Activated naive CD4-positive, alpha-beta T cell treated with anti-CD3 and anti-CD28 coated beads for 36 hours (primary cell): ENCODE measurements around the gene ITK. TPM values are rescaled to one million over a fixed set of nuclear protein-coding genes. Genes with fewer than 3 reads are reported as not detected.
"Not testable (repeated sequence)": the region's sequence is repeated elsewhere in the genome, so short reads cannot be mapped to it uniquely, and the experiment has no call there.

Source experiments
- CTCF ChIA-PET: fragments of 350-600 bp; sonication (Branson Sonifier 250); formaldehyde crosslinking; loops from one replicate; lab custom pipeline; 2021; ENCODE audit warnings: antibody characterized with exemption; lab: Charles Lee
- DNase-seq: peaks from one replicate; pipeline ENCODE4 v3.0.0-alpha.2; 2020
- H3K27ac Mint-ChIP-seq: one replicate; pipeline ENCODE4 v1.8.0; 2021; ENCODE audit warnings: mild to moderate bottlenecking, mixed read lengths
- H3K27me3 Mint-ChIP-seq: one replicate; pipeline ENCODE4 v1.8.0; 2021; ENCODE audit warnings: low read depth, mixed read lengths
- H3K36me3 Mint-ChIP-seq: one replicate; pipeline ENCODE4 v1.8.0; 2021; ENCODE audit warnings: low read depth, mixed read lengths
- H3K4me1 Mint-ChIP-seq: one replicate; pipeline ENCODE4 v1.8.0; 2021; ENCODE audit warnings: low read depth, mixed read lengths
- H3K4me3 Mint-ChIP-seq: one replicate; pipeline ENCODE4 v1.8.0; 2021; ENCODE audit warnings: mild to moderate bottlenecking, moderate library complexity, mixed read lengths
- H3K9me3 Mint-ChIP-seq: one replicate; pipeline ENCODE4 v1.8.0; 2021; ENCODE audit warnings: mixed read lengths
- intact Hi-C: fragments of 100-400 bp; cut with micrococcal nuclease; formaldehyde crosslinking; loops from one replicate; pipeline ENCODE4 v1.15.1; 2023
- total RNA-seq, 2 experiments: library from RNA; stranded (reverse); gene quantifications; one replicate each; pipeline ENCODE4 v1.2.3, GENCODE V29; 2021

Gene ITK
- total RNA-seq, 2 experiments from 2014 or later: 340 TPM

DNA sequence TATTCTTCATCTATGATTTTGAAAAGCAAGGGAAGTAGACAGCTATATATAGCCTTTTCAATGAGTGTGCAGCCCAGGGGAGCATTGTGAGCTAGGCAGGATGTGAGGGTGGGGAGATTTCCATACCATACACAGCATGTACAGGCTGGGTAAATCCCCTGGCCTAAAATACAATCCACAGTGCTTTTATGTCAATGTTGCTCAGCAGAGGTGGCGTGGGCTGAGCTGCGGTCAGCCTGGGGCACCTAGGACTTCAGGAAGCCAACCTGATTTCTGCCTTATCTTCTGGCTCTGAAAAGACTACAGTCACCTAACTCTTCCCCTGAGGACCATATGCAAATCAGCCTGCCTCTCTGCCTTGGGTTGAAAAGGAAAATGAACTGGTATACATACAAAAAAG is 8.2 kb upstream of the ITK start:
- intact Hi-C loops: loop anchor here (1.0 to 2.0 kb wide), 13 partner anchors 8 to 430 kb away; partner anchors contain the start of genes HAVCR2 and ITK
- Mint-ChIP-seq H3K27ac (peak overlapping the region; percentile 100), H3K4me3 (peak overlapping the region; percentile 64), H3K27me3 (no peaks in the 10 kb centered on the region), H3K36me3 (peaks cover 14% of the 10 kb centered on the region), H3K4me1 (peaks cover 86% of the 10 kb centered on the region), H3K9me3 (peaks cover 4% of the 10 kb centered on the region)
- CTCF ChIA-PET: interaction anchor here (0.6 to 2.6 kb wide), 7 partner anchors 11 to 139 kb away, joined by 3 to 12 read pairs (median 3); no protein-coding TSS in a partner anchor
- DNase-seq: peak; percentile 96

DNA sequence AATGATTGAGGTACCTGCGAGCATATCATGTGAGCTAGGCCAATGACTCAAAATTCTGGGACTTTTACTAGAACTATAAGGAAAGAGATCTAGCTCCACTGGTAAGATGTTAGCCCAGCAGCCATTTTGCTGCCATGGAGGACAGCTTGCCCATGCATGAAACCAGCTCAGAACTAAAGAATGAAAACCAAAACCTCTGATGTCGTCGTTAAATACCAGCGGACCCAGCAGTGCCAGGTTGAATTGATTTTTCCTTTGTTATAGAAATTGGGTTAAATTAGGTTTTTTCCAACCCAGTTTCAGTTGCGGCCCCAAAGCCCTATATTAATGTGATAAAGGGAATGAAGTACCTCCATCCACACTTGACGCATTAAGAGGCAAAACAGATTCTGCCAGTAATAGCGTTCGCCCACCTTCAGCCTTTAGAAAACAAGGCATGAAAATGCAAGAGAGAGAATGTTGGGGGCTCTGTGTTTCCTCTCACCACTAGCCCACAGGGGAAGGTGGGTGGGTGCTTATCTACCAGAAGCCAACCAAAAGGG is 5.5 kb upstream of the ITK start:
- Mint-ChIP-seq H3K4me3 (no peak overlapping the region), H3K36me3 (peaks cover 18% of the 10 kb centered on the region), H3K27me3 (no peaks in the 10 kb centered on the region), H3K27ac (peak overlapping the region; percentile 100), H3K4me1 (peaks cover 87% of the 10 kb centered on the region), H3K9me3 (peaks cover 3% of the 10 kb centered on the region)
- no peak for DNase-seq
- intact Hi-C loops: no loop called here
- CTCF ChIA-PET: interaction anchor here (0.6 to 2.3 kb wide), 5 partner anchors 21 to 51 kb away, joined by 3 to 9 read pairs (median 4); no protein-coding TSS in a partner anchor

DNA sequence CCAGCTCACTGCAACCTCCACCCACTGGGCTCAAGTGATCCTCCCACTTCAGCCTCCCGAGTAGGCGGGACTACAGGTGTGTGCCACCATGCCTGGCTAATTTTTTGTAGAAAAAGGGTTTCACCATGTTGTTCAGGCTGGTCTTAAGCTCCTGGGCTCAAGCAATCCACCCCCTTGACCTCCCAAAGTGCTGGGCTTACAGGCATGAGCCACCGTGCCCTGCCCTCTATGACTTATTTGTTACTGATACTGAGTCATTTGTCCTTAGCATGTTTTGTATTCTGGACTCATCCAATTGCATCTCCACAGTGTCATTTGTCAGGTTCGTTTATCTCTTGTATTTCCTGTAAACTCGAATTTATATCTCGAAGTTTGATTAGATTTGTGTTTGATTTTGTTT is 2.7 kb upstream of the ITK start:
- intact Hi-C loops: no loop called here
- peak; percentile 62 for DNase-seq
- Mint-ChIP-seq H3K27me3 (no peaks in the 10 kb centered on the region), H3K27ac (peak overlapping the region; percentile 100), H3K4me1 (peaks cover 66% of the 10 kb centered on the region), H3K4me3 (peak overlapping the region; percentile 70), H3K36me3 (peaks cover 32% of the 10 kb centered on the region), H3K9me3 (no peaks in the 10 kb centered on the region)
- CTCF ChIA-PET: interaction anchor here (1.0 to 4.1 kb wide), 2 partner anchors 14 to 75 kb away, joined by 3 to 27 read pairs; no protein-coding TSS in a partner anchor

DNA sequence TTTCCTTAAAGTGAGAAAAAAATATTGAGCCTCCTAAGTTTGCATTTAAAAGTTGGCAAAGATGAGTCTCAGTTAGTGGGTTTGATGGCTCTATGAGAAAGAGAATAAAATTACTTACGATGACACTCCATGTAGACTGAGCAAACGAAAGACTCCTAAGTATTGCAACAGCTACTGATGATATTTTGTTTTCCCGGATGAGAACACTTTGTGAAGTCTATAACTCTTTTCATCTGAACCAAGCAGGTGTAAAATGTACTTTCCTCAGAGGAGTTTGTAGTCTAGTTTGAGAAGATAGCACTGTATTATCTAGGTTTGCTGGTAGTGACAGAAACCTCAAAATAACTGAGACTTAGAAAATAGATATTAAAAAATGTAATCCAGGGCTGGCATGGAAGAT is 1.7 kb upstream of the ITK start:
- Mint-ChIP-seq H3K4me3 (peak overlapping the region; percentile 70), H3K27ac (peak overlapping the region; percentile 100), H3K4me1 (peaks cover 61% of the 10 kb centered on the region), H3K27me3 (no peaks in the 10 kb centered on the region), H3K36me3 (peaks cover 41% of the 10 kb centered on the region), H3K9me3 (no peaks in the 10 kb centered on the region)
- intact Hi-C loops: loop anchor here (1.0 kb wide), 1 partner anchor 68 kb away; no protein-coding TSS in a partner anchor
- CTCF ChIA-PET: interaction anchor here (1.4 to 4.1 kb wide), 6 partner anchors 12 to 74 kb away, joined by 3 to 27 read pairs (median 5); no protein-coding TSS in a partner anchor
- DNase-seq: no peak

DNA sequence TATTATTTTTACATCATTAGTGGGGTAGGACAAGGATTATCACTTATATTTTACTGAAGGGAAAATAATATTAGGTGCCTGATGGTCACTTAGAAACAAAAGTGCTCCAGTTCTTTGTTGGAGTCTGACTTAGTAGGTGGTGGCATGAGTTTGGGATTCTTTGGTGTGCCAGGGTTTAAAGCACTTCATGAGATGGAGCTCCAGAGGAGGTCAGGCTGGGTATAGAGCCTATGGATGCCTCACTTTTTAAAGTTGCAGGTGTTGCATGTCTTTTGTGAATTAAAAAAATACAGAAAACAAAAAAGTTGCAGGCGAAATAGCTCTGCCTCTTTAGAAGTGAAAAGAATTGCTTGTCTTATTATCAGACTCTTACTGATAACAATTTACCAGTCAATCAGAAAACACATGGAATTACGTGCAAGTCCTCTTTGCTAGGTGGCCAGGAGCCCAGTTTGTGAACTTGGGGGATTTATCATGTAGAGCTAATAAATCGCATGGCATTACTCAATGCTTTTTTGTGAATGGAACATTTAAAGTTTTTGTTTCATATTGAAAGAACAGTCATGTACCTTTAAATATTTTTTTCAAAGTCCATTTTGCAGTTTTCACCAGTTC is 1.6 kb downstream of the ITK start:
- intact Hi-C loops: loop anchor here (1.0 kb wide), 1 partner anchor 40 kb away; no protein-coding TSS in a partner anchor
- peaks cover 72% of the 10 kb centered on the region for H3K36me3 Mint-ChIP-seq
- H3K4me1 Mint-ChIP-seq: peaks cover 50% of the 10 kb centered on the region
- H3K4me3 Mint-ChIP-seq: peak overlapping the region; percentile 98
- no peaks in the 10 kb centered on the region for H3K27me3 Mint-ChIP-seq
- DNase-seq: no peak
- peak overlapping the region; percentile 100 for H3K27ac Mint-ChIP-seq
- CTCF ChIA-PET: interaction anchor here (0.5 to 1.9 kb wide), 8 partner anchors 14 to 89 kb away, joined by 3 to 5 read pairs (median 3); no protein-coding TSS in a partner anchor
- H3K9me3 Mint-ChIP-seq: no peaks in the 10 kb centered on the region

DNA sequence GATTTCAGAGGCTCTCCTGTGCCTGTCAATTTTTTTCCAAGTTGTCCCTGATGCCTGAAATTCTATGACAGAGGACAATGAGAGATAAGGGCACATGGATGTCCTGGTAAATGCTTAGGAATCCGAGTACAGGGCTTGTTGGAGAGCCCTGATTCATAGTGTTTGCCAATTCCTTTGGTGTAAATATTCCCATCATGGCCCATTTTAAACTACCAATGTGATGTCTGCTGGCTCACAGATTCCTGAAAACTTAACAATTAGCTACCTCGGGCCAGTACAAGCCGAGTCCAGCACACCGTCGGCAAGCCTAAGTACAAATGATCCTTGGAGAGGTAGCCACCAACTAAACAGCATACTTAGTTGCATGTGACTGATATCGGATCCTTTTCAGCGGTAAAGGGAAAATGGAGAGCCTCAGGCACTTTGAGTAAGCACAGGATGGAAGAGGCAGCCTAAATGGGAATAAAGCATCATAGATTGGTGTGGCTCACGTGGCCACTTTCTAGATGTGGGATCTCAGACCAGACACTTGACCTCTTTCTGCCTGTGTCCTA is 3.6 kb downstream of the ITK start:
- CTCF ChIA-PET: interaction anchor here (0.9 to 2.2 kb wide), 9 partner anchors 8 to 130 kb away, joined by 3 to 11 read pairs (median 3); no protein-coding TSS in a partner anchor
- intact Hi-C loops: loop anchor here (1.0 kb wide), 1 partner anchor 41 kb away; no protein-coding TSS in a partner anchor
- Mint-ChIP-seq H3K4me3 (peak overlapping the region; percentile 98), H3K27me3 (no peaks in the 10 kb centered on the region), H3K9me3 (no peaks in the 10 kb centered on the region), H3K27ac (peak overlapping the region; percentile 100), H3K36me3 (peaks cover 81% of the 10 kb centered on the region), H3K4me1 (peaks cover 50% of the 10 kb centered on the region)
- no peak for DNase-seq

DNA sequence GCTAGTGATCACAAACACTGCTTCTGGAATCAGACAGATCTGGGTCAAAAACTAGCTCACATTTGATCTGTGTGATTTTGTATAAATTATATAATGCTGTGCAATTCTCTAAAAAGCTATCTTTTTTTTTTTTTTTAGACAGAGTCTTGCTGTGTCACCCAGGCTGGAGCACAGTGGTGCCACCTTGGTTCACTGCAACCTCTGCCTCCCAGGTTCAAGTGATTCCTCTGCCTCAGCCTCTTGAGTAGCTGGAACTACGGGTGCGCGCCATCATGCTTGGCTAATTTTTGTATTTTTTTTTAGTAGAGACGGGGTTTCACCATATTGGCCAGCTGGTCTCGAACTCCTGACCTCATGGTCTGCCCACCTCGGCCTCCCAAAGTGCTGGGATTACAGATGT is 4.5 kb downstream of the ITK start:
- H3K4me3 Mint-ChIP-seq: peak overlapping the region; percentile 98
- peak overlapping the region; percentile 100 for H3K27ac Mint-ChIP-seq
- H3K36me3 Mint-ChIP-seq: peaks cover 88% of the 10 kb centered on the region
- CTCF ChIA-PET: interaction anchor here (0.7 to 3.5 kb wide), 7 partner anchors 9 to 68 kb away, joined by 3 to 17 read pairs (median 4); no protein-coding TSS in a partner anchor
- H3K4me1 Mint-ChIP-seq: peaks cover 49% of the 10 kb centered on the region
- H3K9me3 Mint-ChIP-seq, H3K27me3 Mint-ChIP-seq, DNase-seq, intact Hi-C loops: not testable (repeated sequence)

DNA sequence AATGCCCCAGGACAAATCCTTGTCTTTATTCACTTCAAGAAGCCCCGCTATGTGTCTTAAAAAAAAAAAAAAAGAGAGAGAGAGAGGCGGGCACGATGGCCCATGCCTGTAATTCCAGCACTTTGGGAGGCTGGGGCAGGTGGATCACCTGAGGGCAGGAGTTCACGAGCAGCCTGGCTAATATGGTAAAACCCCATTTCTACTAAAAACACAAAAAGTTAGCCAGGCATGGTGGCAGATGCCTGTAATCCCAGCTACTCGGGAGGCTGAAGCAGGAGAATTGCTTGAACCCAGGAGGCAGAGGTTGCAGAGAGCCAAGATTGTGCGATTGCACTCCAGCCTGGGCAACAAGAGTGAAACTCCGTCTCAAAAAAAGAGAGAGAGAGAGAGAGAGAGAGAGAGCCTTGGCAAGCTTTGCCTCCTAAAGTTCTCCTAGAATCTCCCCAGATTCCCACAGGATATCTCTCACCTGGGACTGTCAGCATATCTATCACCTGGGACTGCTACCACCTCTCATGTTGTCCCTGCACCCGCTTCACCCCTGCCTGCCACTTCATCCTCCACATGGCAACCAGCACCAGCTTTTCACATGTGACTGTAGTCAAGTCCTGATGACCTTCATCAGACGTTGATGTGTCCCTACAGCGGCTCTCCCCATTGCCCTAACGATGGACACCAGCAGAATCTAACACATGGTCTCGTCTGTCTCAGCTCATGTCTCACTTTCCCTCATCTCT is 5.8 kb downstream of the ITK start:
- intact Hi-C loops: no loop called here
- H3K4me3 Mint-ChIP-seq: peak overlapping the region; percentile 77
- H3K9me3 Mint-ChIP-seq: no peaks in the 10 kb centered on the region
- H3K4me1 Mint-ChIP-seq: peaks cover 55% of the 10 kb centered on the region
- no peaks in the 10 kb centered on the region for H3K27me3 Mint-ChIP-seq
- peak; percentile 59 for DNase-seq
- H3K36me3 Mint-ChIP-seq: peaks cover 89% of the 10 kb centered on the region
- CTCF ChIA-PET: interaction anchor here (0.6 to 3.5 kb wide), 6 partner anchors 19 to 117 kb away, joined by 3 to 17 read pairs (median 4); no protein-coding TSS in a partner anchor
- peak overlapping the region; percentile 100 for H3K27ac Mint-ChIP-seq

DNA sequence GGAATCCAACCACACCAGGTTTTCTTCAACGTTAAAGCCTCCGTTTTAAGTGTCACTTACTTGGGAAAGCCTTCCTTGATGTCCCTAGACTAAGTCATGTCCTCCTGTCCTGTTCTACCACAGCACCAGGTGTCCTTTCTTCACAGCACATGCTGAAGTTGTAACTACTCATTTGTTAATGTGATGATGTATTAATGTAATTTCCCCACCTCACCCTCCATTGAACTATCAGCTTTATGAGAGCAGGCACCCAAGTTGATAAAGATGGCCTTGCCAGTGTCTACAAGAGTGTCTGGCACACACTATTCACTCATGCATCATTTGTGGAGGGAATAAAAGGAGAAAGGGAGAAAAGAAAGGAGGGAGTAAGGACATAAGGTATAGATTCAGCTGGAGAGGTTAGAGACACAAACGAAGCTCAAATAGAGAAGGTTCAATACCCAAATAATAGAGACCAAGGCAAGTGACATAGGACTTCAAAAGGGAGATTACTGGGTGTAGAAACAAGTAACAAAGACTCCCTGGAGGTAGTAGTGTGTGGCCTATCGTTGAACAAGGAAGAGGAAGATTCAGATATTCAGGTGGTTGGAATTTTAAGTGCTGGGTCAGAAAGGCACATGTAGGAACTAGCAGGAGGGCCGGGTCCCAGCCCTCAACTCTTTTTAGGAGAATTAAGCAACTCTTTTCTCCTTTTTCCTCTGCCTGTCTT is 6.6 kb downstream of the ITK start:
- Mint-ChIP-seq H3K4me3 (peak overlapping the region; percentile 77), H3K36me3 (peaks cover 88% of the 10 kb centered on the region), H3K27ac (peak overlapping the region; percentile 100), H3K27me3 (no peaks in the 10 kb centered on the region), H3K9me3 (no peaks in the 10 kb centered on the region), H3K4me1 (peaks cover 61% of the 10 kb centered on the region)
- CTCF ChIA-PET: interaction anchor here (0.7 to 3.5 kb wide), 8 partner anchors 9 to 116 kb away, joined by 3 to 17 read pairs (median 4); no protein-coding TSS in a partner anchor
- no peak for DNase-seq
- intact Hi-C loops: no loop called here

DNA sequence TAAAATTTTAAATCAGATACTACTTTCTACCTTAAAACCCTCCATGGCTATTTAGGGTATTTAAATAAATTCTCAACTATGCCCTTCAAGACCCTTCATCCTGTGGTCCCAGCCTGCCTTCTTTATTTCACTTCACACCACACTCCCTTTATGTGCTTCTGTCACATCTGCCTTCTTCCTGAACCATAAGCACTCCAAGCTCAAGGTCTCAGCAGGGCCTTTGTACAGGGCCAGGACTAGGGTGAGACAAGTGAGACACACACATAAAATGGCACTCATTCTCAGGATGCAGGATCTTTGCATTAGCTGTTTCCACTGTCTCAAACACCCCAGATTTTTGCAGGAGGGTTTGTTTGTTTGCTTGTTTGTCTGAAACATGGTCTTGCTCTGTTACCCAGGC is 7.6 kb downstream of the ITK start:
- DNase-seq: no peak
- H3K4me3 Mint-ChIP-seq: peak overlapping the region; percentile 77
- no peaks in the 10 kb centered on the region for H3K9me3 Mint-ChIP-seq
- CTCF ChIA-PET: interaction anchor here (1.3 to 3.5 kb wide), 6 partner anchors 10 to 39 kb away, joined by 3 to 17 read pairs (median 6); no protein-coding TSS in a partner anchor
- intact Hi-C loops: loop anchor here (1.0 kb wide), 1 partner anchor 10 kb away; no protein-coding TSS in a partner anchor
- no peaks in the 10 kb centered on the region for H3K27me3 Mint-ChIP-seq
- peaks cover 70% of the 10 kb centered on the region for H3K4me1 Mint-ChIP-seq
- peaks cover 88% of the 10 kb centered on the region for H3K36me3 Mint-ChIP-seq
- H3K27ac Mint-ChIP-seq: peak overlapping the region; percentile 100

DNA sequence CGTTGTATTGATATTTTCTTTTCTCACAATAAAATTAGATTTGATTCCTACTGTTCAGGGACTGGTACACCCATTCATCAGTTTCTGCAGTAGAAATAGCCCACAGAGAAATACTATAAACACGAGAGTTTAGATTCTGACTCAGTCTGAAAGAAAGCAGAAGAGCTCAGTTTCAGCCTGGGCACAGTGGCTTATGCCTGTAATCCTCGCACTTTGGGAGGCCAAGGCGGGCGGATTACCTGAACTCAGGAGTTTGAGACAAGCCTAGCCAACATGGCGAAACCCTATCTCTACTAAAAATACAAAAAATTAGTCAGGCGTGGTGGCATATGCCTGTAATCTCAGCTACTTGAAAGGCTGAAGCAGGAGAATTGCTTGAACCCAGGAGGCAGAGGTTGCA is 8.6 kb downstream of the ITK start:
- intact Hi-C loops: loop anchor here (1.0 kb wide), 1 partner anchor 9 kb away; the partner anchor contains the start of gene ITK
- Mint-ChIP-seq H3K27me3 (no peaks in the 10 kb centered on the region), H3K9me3 (no peaks in the 10 kb centered on the region), H3K27ac (peak overlapping the region; percentile 100), H3K36me3 (peaks cover 87% of the 10 kb centered on the region), H3K4me3 (peak overlapping the region; percentile 77), H3K4me1 (peaks cover 78% of the 10 kb centered on the region)
- DNase-seq: peak; percentile 78
- CTCF ChIA-PET: interaction anchor here (1.0 to 6.2 kb wide), 11 partner anchors 9 to 72 kb away, joined by 3 to 27 read pairs (median 5); partner anchors contain the start of gene ITK
